DND-41 (cell line): ENCODE results near the gene MATN1.

ENCODE experiments used
- ATAC-seq: fragments of 200-7000 bp; cut with Tn5 transposase; 3 replicates; pipeline ENCODE4 v1.9.1; 2021; ENCODE audit warnings: low read depth; ENCODE audit not compliant: insufficient read depth
- DNase-seq: peaks from one replicate; pipeline ENCODE4 v3.0.0-alpha.2; 2020
- H2AFZ ChIP-seq: 2 replicates; pipeline ENCODE4 v1.6.0; 2012; ENCODE audit warnings: low read depth, low read length
- H3K27ac ChIP-seq: 2 replicates; pipeline ENCODE4 v1.5.1; 2012; ENCODE audit warnings: low read length, inconsistent platforms
- H3K27me3 ChIP-seq: fragments of 200-600 bp; sonication (generic); 2 replicates; pipeline ENCODE4 v1.6.0; 2012; ENCODE audit warnings: low read length, mild to moderate bottlenecking, inconsistent platforms; ENCODE audit not compliant: insufficient read depth, poor library complexity
- H3K36me3 ChIP-seq: 2 replicates; pipeline ENCODE4 v1.5.1; 2012; ENCODE audit warnings: low read length, inconsistent platforms; ENCODE audit not compliant: insufficient read depth
- H3K4me1 ChIP-seq: 2 replicates; pipeline ENCODE4 v1.5.1; 2012; ENCODE audit warnings: mild to moderate bottlenecking, low read length; ENCODE audit not compliant: insufficient read depth
- H3K4me2 ChIP-seq: 2 replicates; pipeline ENCODE4 v1.6.0; 2012; ENCODE audit warnings: mild to moderate bottlenecking, moderate library complexity, low read length, inconsistent platforms; ENCODE audit not compliant: insufficient read depth
- H3K4me3 ChIP-seq, 2 experiments: fragments of 200-600 bp in 1 of 2; shearing (Covaris generic) in 1 of 2; 2 replicates each; pipeline ENCODE4 v1.5.1; 2012 to 2016; ENCODE audit warnings: inconsistent platforms in 2 of 2, low read length in 2 of 2, mild to moderate bottlenecking in 2 of 2, low read depth in 1 of 2, moderate library complexity in 1 of 2
- H3K79me2 ChIP-seq: 2 replicates; pipeline ENCODE4 v1.6.0; 2012; ENCODE audit warnings: low read length, inconsistent platforms; ENCODE audit not compliant: insufficient read depth
- H3K9ac ChIP-seq: 2 replicates; pipeline ENCODE4 v1.6.0; 2012; ENCODE audit warnings: low read depth, mild to moderate bottlenecking, inconsistent platforms, low read length, moderate library complexity
- H3K9me3 ChIP-seq: 2 replicates; pipeline ENCODE4 v1.5.1; 2012; ENCODE audit warnings: low read length, moderate library complexity, mild to moderate bottlenecking, inconsistent platforms; ENCODE audit not compliant: insufficient read depth, severe bottlenecking
- H4K20me1 ChIP-seq: 2 replicates; pipeline ENCODE4 v1.6.0; 2012; ENCODE audit warnings: low read length; ENCODE audit not compliant: insufficient read depth
- EZH2 ChIP-seq: IDR thresholded peaks from 3 replicates; pipeline ENCODE4 v1.6.1; 2012; ENCODE audit warnings: borderline replicate concordance, low read depth, mild to moderate bottlenecking, moderate library complexity, low read length, inconsistent platforms; ENCODE audit not compliant: severe bottlenecking
- TF ChIP-seq, protein P1 (sequence below): IDR thresholded peaks from 2 replicates; pipeline ENCODE4 v1.5.1; 2012; ENCODE audit warnings: borderline replicate concordance, low read length, moderate library complexity, mild to moderate bottlenecking; ENCODE audit not compliant: poor library complexity, severe bottlenecking; ENCODE audit errors: extremely low read depth

Gene MATN1

DNA sequence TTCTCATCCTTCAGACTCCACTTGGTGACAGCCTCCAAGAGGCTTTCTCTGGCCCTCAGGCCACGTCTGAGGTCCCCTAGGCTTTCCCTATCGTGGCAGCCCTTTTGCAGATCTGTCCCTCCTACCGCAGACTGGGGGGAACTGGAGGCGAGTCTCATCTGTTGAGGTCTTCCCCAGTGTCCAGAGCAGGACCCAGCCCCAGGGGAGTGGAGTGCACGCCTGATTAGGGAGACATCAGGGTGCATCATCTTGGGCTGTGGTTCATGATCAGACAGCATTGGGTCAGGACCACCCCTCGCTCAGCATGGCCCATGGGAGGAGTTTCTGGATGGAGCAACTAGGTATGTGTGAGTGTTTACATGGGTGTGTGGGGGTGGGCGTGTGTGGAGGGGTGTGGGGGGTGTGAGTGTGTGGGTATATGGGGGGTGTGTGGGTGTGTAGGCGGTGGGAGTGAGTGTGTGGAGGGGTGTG, 8.5 kb upstream of the MATN1 start:
- Histone ChIP-seq H3K9me3 (no peaks in the 10 kb centered on the region), H3K4me1 (no peaks in the 10 kb centered on the region), H3K27me3 (no peaks in the 10 kb centered on the region), H3K36me3 (peaks cover 4% of the 10 kb centered on the region; the same call in 1 of the 2 replicates), H3K79me2 (no peaks in the 10 kb centered on the region), H3K4me2 (no peak overlapping the region), H3K9ac (no peak overlapping the region), H4K20me1 (no peaks in the 10 kb centered on the region), H3K27ac (no peak overlapping the region), H3K4me3 (no peak overlapping the region), H2AFZ (no peak overlapping the region)
- DNase-seq: no peak
- ATAC-seq: no peak
- TF ChIP-seq EZH2: no peak
- TF ChIP-seq, protein P1, sequence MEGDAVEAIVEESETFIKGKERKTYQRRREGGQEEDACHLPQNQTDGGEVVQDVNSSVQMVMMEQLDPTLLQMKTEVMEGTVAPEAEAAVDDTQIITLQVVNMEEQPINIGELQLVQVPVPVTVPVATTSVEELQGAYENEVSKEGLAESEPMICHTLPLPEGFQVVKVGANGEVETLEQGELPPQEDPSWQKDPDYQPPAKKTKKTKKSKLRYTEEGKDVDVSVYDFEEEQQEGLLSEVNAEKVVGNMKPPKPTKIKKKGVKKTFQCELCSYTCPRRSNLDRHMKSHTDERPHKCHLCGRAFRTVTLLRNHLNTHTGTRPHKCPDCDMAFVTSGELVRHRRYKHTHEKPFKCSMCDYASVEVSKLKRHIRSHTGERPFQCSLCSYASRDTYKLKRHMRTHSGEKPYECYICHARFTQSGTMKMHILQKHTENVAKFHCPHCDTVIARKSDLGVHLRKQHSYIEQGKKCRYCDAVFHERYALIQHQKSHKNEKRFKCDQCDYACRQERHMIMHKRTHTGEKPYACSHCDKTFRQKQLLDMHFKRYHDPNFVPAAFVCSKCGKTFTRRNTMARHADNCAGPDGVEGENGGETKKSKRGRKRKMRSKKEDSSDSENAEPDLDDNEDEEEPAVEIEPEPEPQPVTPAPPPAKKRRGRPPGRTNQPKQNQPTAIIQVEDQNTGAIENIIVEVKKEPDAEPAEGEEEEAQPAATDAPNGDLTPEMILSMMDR: no peak

DNA sequence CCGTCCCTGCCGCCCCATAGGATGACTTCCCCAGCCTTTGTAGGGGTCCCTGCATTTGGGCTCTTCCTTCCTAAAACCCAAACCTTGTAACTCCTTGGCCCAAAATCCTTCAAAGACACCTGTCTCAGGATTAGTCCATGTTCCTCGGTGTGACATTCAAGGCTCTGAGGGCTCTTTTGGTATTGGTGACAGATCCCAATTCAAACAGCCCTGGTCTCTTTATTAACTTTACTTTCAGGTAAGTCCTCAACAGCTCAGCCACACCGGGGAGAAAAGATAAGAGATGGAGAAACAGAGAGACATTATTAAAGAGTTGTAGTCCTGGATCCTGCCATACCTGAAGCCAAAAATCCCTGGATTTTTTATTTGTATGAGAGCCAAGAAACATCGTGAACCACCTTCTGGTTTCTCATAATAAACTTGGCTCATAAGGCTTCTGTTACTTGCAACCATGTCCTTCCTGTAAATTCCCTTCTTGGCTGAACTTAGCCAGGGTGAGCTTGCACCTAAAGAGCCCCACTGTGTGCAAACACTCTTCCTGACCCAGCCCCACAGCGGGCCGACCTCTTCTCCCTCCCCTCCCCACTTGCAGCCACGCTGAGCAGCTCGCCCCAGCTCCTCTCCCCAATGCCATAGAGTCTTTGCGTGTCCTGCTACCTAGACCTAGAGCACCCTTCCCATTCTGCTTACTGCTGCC, 7.9 kb upstream of the MATN1 start:
- no peak for ATAC-seq
- no peak overlapping the region for H3K4me2 ChIP-seq

DNA sequence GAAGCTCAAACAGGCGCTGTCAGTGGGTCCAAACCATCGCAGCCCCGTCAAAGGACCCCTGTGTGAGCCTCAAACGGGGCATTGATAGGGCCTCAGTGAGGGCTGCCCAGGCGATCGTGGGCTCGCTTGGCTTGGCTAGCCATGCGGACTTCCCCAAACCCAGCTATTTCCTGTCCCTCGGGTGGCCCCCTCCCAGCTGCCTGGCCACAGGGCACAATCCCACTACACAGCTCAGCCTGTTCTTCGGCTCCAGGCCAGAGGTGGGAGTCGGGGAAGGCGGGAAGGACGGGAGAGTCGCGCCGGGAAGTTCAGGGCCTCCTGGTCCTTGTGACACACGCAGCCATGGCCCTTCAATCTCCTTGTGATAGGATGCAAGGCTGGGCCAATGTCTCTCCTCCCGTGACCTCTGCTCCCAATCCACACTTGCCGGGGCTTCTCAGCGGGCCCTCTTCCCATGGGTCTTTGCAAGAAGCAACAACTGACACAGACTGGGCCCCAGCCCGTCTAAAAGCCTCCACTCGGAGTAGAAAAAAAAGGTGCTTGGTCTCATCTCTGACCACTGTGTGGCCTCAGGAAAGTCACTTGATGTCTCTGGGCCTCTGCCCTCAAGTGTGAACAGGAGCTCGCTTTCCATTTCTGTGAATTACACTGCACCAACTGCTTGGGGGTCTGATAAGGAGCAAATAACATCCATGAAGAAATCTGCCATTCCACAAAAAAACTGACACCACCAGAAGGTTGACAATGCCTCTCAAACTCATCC, 7.1 kb upstream of the MATN1 start:
- Histone ChIP-seq H3K4me1 (no peaks in the 10 kb centered on the region), H3K4me2 (no peak overlapping the region), H4K20me1 (no peaks in the 10 kb centered on the region), H2AFZ (no peak overlapping the region), H3K9ac (no peak overlapping the region), H3K4me3 (no peak overlapping the region), H3K36me3 (peaks cover 4% of the 10 kb centered on the region; the same call in 1 of the 2 replicates), H3K27me3 (no peaks in the 10 kb centered on the region), H3K9me3 (no peaks in the 10 kb centered on the region), H3K79me2 (no peaks in the 10 kb centered on the region), H3K27ac (no peak overlapping the region)
- no peak for ATAC-seq
- no peak for DNase-seq
- TF ChIP-seq, protein P1: no peak
- no peak for TF ChIP-seq EZH2

More for the DNA sequence above, 7.9 kb upstream of the MATN1 start:
- Histone ChIP-seq H3K4me1 (no peaks in the 10 kb centered on the region), H4K20me1 (no peaks in the 10 kb centered on the region), H3K27me3 (no peaks in the 10 kb centered on the region), H3K27ac (no peak overlapping the region), H2AFZ (no peak overlapping the region), H3K4me3 (no peak overlapping the region), H3K9ac (no peak overlapping the region), H3K79me2 (no peaks in the 10 kb centered on the region), H3K36me3 (peaks cover 4% of the 10 kb centered on the region; the same call in 1 of the 2 replicates), H3K9me3 (no peaks in the 10 kb centered on the region)
- TF ChIP-seq, protein P1: no peak
- TF ChIP-seq EZH2: no peak
- DNase-seq: no peak
